GM18517 (cell line): Measurements from ENCODE around the gene PNO1.

Experiments
- ATAC-seq: cut with Tn5 transposase; IDR thresholded peaks from one replicate; pipeline ENCODE4 v1.9.1; 2021; ENCODE audit warnings: mild to moderate bottlenecking, moderate library complexity; ENCODE audit not compliant: unreplicated experiment

PNO1 gene

DNA sequence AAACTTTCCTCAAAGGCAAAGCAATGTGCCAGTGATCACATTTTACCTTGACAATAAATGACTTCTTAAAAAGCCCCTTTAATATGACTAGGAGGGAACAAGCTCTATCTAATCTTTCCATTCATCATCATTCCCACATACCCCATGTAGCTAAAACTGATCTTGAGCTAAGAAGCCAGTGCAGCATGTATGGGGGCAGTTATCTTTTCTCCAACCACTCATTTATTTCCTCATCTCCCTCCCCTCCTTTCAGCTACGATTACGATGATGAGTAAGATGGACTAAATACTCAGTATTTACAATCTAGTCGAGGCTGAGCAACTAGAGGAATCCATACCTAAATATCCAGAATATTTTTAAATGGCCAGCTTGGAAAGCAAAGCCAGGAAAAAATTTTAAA is 35.5 kb downstream of the PNO1 start:
- no peak for ATAC-seq

DNA sequence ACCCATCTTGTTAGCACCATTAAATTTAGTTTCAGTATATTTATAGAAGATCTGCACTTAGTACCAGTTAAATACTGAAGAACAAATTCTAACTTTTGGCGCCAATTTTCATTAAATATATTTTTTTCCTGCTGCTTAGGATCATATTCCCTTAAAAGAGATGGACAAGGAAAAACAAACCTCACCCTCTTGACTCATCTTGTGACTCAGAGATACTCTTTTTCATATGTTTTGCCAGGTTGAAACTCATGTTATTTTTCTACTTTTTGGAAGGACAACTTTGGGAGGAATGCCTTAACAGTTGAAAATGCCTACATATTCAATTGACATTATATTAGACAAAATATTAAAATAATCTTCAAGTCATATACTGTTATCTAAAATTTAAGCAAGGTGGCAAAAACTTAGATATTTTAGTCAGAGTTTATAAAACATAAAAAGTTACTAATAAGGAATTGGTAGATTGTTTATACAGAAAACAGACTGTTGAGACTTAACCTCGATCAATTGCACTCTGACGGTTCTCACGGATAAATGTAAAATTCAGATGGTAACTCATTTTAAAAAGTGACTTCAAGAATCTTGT is 36.2 kb downstream of the PNO1 start:
- ATAC-seq: no peak

DNA sequence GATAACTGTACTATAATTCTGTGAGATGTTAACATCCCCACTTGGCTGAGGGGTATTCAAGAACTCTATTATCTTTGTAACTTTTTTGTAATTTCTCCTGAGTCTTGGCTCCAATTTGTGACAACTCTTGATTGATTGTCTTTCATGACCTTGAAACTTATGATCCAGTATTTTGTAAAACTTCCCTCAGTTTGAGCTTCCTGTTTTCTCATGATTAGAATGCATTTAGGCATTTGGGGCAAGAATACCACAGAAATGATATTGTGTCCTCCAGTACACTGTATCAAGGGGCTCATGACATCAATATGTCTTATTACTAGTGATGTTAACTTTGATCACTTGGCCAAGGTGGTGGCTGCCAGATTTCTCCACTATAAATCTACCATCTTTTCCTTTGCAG is 37.4 kb downstream of the PNO1 start:
- no peak for ATAC-seq

DNA sequence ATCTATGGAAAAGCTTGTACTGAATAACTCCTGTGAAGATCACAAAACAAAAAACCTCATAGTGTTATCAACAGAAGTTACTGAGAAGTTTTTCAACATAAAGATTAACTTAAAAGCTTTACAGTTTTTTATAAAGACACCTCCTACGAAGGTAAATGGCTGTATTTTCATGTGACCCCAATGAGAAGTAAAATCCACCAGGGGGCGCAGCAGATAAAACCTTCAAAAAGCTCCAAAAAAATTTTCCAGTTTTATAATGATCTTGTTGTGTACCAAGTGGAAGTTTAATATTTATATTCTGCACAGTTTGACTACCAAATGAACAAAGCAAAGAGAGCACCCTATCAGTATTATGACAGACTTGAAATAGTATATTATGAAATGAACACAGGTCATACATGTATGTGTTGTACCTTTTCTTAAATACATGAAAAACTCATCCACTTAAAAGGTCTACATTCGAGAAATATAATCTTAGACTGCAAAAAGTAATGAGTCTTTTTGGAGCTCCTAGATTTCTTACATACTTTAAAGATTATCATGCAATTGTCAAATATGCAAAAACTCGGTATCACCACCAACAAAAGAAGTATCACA is 38.5 kb downstream of the PNO1 start:
- ATAC-seq: no peak

DNA sequence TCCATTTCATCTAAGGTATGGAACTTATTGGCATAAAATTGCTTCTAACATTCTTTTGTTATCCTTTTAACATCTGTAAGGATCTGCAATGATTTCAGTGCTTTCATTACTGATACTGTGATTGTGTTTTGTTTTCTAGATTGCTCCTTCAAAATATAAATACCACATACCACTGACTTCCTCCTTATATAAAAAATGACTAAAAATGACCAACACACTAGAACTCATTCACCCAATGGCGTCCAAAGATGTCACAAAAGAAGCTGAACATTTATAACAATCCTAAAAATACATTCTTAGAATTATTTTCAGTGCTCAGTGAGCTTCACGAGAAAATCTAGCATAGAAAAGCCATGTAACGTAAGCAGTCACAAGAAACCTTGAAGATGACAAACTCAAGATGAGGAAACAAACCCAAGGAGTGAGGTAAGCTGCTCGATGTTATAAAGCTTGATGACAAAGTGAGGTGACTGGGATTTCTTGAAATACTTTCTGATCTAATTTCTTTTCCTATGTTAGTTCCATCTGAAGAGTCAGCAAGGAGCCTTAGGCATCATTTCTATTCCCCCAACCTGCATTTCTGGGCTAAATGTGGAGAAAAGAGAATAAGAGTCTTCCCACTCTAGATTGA is 42.6 kb downstream of the PNO1 start:
- ATAC-seq: no peak

DNA sequence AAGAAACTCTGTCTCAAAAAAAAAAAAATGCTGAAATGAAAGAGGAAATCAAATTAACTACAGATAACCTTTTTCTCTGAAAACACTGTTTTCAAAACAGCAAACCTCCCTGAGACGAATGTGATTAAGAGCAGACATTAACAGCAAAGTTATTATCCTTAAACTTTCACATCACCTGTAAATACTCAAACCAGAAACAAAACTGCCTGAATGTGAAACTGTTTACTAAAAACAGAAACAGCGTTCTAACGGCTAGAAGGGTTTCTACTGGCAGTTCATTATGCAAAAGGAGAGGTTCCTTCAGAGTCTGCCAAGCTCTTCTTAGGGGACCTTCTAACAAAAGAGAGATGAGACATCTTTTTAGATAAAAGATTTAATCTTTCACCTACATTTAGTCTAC is 45.9 kb downstream of the PNO1 start:
- peak; percentile 97 for ATAC-seq

DNA sequence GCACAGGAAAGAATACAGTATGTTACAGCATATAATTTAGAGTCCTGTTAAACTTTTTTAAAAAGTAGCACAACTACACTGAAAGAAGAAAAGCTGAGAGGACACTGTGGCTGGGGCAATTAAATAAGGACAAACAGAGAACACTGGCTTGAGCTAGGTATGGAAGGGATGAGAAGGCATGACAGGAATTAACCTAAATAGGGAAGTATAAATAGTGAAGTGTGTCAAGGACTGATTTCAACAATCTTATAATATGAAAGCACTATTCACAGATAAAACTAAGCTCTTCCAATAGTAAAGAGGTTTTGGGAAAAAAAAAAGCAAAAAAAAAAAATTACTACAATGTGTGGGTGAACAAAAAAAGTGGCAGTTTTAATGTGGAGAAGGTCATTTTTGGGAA is 49.1 kb downstream of the PNO1 start:
- no peak for ATAC-seq

DNA sequence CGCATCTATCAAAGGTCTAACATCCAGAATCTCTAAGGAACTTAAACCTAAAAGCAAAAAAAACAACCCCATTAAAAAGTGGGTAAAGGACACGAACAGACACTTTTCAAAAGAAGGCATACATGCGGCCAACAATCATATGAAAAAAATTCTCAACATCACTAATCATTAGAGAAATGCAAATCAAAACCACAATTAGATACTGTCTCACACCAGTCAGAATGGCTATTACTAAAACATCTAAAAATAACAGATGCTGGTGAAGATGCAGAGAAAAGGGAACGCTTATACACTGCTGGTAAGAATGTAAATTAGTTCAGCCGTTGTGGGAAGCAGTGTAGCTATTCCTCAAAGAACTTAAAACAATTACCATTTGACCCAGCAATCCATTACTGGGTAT is 56.7 kb downstream of the PNO1 start:
- peak; percentile 81 for ATAC-seq

DNA sequence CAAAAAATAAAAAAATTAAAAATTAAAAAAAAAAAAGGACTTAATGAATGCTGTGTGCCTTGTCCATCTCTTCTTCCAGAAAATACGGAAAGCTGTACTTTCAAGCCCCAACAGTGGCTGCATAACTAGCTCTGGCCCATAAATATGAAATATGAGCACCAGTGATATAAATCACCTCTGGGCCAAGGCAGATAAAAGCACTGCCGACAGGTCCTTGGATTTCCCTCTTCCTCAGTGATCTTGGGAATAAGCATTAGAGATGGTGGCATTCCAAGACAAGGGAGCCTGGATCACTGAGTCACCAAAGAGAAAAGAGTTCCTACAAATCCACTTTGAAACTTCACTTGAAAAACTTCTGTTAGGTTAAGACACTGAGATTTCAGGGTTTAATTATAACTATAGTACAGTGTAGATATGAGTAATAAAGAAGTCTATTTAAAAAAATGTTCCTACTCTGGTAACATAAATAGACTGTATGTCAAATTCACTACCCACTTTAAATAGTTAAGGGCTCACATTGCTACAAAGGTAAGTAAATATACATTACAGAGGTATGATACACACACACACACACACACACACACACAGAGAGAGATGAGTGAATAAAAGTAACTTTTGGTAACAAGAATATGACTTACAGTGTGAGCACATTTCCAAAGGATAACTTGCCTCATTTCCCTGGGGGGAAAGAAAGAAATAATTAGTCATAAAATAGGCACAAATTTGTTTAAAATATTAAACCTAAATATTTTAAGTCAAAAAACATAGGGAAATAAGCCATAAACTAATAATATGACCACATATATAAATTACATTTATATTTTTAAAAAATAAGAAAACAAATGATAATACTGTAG is 59.0 kb downstream of the PNO1 start:
- ATAC-seq: no peak

DNA sequence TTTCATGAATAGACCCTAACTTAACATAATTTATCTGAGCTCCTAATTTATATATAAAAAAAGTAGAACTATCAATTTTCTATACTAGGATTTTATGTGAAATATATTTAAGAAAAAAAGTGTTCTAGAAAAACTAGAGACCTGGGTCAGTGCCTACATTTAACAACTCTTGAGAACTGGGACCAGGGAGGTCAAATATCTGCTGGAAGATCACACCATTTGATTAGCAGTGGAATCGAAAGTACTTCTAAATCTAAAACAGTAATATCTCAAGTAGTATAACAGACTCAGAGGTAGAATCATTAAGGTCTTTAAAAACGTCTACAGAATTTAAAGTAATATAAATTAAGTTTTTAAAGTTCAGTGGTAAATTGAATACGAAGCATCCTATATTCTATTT is 60.0 kb downstream of the PNO1 start:
- no peak for ATAC-seq

DNA sequence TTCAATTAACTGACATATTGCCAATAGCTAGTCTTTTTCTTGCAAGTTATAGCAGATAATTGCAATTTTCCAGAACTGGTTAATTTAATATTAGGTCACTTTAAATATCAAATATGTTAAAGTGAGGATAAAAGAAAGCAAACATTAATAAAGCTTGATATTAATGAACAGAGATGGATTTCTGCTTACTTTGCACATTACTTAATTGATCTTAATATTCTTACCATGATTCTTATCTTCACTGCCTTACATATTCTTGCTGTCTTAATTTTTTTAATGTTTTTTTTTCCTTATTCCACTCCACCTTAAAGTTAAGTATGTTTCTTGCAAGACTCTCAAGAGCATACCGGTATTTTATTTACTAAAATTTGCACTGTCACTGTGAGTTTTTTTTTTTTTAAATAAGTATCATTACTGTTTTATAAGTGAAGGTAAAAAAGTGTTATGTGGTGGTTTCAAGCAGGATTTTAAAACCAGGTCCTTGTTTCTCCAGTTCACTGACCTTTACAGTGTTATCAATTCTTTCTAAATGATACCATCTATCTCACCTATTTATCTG is 60.7 kb downstream of the PNO1 start:
- ATAC-seq: no peak

DNA sequence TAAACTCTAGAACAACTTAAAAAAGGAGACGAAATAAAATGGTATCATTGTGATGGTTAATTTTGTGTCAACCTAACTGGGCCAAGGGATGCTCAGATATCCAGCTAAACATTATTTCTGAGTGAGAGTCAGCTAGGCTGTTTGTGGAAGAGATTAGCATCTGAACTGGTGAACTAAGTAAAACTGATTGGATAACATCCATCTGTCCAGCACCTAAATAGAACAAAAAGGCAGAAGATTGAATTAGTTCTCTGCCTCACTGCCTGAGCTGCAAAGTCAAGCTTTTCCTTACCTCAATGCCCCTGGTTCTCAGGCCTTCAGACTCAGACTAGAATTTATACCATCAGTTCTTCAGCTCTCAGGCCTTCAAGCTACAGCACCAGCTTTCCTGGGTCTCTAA is 64.6 kb downstream of the PNO1 start:
- ATAC-seq: no peak

DNA sequence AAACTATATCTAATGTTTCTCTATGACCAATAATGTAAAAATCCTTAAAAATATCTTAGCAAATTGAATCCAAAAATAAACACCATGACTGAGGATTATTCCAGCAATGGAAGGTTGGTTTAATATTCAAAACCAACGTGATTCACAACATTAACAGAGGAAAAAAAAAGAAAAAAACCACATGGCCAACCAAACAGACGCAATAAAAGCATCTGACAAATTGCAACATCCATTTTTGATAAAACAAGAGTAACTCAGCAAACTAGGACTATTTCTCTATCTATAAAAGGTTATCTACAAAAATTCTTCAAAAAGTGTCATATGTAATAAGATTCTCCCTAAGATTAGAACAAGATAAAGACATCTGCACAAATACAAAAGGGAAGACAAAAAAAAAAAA is 65.7 kb downstream of the PNO1 start:
- no peak for ATAC-seq

DNA sequence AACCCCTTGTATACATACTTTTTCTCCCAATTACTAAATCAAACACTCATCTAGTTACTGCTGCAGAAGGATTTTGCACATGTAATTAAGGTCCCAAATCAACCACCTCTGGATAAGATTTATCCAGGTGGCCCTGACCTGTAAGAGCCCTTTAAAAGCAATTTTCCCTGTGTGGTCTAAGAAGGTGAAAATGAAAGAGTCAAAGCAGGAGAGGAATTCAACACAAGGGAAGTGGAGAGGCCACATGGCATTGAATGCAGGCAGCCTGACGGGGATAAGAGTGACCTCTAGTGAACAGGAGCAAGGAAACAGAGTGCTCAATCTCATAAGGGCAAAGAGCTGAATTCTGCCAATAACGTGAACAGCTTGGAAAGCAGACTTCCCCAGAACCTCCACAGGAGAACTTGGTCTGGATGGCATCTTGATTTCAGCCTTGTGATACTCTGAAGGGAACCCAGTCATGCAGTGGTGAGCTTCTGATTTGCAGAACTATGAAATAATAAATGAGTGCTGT is 67.5 kb downstream of the PNO1 start:
- peak; percentile 69 for ATAC-seq
